Stimulated activated CD8-positive, alpha-beta memory T cell treated with anti-CD3 and anti-CD28 coated beads, Interleukin-12 subunit alpha, Interleukin-12 subunit beta, amount 100 ng/mL, for 24 hours (primary cell): Measurements from ENCODE around the gene RIC8B.

Experiments used
- DNase-seq: peaks from one replicate; pipeline ENCODE4 v3.0.0-alpha.2; 2020; ENCODE audit errors: extremely low read depth

RIC8B gene

DNA sequence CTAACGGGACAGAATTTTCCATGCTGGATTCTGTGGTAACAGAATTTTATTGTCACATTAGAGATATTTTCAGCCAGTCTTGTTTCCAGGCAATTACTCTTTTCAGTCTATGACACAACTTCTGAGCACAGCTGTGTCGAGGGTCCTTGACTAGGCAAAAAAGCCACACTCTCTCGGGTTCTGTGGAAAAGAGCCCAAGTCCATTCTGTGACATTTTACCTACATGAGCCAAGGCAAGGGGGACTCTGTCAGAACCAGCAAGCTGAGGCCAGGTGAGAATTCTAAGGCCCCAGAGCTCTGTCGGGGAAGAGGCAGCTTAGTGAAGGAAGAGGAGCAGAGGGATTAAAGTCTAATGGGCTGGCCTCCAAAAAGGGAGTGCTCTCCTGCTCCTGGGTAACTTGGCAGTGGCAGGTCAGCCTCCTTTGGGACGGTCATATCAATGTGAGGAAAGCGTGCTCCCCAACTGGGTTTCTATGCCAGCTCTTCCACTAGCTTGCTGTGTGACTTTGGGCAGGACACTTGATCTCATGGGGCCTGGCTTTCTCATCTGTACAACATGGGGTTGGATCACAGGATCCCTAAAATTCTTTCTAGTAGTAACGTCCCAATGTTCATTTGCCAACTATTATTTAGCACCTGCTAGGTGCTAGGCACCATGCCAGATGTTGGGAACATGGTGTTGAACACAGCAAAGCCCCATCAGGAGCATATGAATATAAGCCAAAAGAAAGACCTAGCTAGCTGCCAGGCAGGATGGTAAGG is 16.0 kb upstream of the RIC8B start:
- no peak for DNase-seq

DNA sequence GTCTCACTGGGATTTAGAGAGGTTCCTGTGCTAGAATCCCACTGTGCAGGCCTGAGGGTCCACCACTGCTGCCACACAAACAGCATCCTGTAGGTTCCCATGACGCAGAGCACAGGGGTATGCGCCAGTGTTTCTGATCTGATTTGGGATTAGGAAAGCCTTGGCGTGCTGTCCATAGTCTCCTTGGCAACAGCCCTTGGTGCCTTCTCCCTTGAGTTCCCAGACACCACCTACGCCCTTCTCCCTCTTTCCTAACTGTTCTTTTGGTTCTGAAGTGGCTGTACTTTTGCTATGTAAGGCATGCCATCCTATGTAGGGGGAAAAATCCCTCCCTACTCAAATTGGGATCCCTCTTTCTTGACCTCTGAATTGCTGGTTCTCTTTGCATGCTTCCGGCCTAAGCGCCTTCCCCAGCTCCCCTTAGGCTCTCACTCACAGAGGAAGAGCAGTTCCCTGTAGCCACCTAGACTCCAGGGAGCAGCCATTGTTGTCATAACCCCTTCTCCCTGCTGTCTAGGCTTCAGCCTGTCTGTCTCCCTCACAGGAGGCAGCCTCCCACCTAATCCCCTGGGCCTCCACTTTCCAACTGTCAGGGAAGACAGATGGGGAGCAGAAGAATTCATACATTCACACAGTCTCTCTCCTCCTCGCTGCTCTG is 14.8 kb upstream of the RIC8B start:
- DNase-seq: no peak

DNA sequence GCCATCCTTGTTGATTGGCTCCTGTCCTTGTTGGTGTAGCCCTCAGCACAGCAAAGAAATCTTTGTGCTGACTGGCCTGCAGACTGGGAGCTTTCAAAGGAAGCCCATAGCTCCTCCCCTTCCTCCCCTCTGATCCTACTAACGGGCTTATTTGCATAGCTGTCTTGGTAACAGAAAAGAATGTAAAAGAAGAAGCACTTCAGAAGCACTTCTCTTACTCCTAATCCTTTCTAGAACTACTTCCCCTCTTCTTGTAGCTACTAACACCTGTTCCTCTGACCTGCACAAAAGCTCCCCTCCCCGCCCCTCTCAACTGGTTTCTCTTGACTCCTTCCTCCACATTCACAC is 14.3 kb upstream of the RIC8B start:
- no peak for DNase-seq

DNA sequence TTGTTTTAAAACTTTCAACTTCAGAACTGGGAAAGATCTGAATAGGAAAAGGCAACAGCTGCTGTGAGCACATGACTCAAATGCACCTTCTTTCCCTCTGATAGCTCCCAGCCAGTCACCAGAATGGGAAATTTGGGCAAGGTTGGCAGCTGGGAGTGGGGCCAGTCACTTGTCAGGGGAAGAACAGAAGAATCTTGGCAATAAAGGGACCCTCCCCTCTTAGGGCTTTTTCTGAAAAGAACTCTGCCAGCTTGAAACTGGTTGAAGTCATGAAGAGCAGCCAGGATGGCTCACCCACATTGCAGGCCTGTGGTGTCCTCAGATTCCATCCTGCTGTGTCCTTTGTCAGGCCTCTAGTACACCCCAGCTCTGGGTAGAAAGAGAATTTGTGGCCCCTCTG is 10.3 kb upstream of the RIC8B start:
- no peak for DNase-seq

DNA sequence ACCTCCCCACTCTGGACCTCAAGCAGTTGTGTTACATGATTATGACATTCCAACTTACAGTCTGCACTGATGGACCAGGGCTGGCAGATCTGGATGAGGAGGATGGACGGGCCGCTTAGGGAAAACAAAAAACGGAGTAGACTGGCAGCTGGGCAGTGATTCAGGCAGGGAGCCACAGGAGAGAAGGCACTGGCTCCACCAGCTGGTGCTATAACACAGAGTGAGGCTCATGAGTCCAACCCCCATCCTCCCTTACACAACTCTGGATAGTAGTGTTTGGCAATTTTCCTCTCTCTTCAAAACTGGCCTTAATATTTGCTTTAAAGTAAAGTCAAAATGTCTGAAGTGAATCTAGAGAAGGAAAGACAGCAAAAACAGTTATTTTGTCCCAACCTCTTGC is 9.7 kb upstream of the RIC8B start:
- DNase-seq: no peak

DNA sequence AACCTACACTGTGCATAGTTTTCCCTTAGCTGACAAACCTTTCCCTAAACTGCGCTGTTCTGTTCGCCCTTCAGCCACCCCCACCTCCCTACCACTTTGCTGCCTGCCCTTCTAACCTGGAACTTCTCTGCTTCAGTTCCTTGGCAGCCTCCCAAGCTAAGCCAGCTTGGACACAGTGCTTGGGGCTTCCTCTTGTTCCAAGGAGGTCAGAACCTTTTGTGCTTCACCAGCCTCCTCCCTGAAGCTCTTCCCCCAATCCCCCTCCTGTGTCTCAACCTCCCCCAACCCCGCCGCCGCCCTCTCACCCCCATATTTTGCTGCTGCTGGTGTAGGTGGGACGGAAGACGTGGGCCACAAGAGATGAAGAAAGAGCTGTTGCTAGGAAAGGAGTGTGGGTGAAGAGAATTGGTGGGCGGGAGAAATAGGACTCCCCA is 8.1 kb upstream of the RIC8B start:
- DNase-seq: no peak

DNA sequence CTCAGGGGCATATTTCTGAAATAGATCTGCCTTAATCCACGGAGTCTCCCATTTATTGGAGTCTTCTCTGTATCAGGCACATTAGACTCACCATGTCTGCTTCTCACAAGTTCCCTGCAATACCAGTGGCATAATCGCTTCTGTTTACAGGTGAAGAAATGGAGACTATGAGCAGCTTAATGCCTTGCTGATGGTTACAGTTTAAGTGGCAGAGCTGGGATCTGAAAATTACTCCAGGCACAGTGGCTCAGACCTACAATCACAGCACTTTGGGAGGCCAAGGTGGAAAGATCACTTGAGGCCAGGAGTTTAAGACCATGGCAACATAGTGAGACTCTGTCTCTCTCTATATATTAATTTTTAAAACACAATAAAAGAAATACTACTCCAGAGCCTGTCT is 7.3 kb upstream of the RIC8B start:
- DNase-seq: no peak

DNA sequence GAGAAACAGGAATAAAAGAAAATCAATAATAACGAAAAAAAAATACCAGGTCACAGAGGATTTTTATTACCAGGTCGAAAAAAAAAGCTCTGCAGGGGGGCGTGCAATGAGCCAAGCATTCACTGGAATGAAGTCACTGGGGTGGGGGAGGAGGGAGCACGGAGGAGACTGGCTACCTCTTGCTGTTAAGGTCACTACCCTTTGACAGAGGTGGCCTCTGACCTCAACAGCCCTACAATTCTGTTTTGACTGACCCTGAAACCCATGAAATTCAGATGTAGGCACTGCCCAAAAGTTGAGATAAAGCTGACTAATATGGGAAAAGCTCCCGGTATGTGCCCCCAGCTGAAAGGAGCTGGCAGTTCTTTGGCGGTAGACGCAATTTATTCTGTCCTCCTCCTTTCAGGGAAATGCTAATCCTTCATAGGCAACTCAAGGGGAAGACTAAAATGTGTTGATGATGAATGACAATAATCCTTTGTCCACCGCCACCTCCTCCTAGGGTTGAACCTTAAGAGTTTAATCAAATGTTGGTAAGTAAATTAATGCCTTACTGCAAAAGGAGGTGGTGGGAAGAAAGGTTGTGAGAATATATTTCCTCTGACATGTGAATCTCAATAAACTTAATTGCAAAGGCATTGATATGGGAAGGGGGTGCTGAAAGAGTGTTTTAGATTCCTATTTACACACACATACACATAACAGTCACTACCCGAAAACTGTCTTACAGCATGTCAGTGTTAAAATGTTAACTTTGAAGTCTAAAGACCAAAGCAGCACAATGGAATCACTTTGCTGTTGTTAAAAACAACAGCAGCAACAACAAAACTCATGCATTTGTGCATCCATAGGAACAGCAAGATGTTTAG is 6.3 kb upstream of the RIC8B start:
- no peak for DNase-seq

DNA sequence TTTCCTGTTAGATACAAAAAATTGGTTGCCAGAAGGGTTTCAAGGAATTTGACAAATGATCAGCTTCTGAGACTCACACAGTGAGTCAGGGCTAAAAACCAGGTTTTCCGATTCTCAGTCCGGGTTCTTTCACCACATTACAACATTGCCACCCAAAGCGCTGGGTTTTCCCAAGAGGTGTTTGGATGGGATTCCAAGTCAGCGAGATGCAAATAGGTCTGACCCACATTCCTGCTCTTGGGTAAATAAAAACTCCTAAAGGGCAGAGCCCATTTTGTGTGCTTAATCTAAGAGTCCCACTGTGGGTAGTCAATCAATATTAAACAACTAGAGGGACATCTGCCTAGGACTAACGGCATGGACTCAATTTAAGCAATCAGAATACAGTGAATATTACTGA is 5.4 kb upstream of the RIC8B start:
- no peak for DNase-seq

DNA sequence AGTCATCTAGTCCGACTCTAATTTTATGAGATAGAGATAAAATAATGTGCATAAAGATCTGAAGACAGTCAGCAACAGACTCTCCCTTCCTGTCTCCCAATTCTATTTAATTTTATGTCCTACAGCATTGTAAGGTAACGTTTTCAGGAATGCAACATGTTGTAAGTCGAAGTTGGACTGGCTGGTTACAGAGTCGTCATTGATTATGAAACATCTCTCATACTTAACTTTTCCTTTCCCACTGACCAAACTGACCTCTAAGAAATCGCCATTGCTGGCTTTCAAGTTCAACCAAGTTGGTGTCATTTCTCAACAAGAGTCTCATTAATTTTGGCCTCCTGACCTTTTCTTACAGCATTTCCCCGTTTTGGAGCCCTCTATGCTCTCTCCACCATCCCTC is 4.9 kb upstream of the RIC8B start:
- no peak for DNase-seq

DNA sequence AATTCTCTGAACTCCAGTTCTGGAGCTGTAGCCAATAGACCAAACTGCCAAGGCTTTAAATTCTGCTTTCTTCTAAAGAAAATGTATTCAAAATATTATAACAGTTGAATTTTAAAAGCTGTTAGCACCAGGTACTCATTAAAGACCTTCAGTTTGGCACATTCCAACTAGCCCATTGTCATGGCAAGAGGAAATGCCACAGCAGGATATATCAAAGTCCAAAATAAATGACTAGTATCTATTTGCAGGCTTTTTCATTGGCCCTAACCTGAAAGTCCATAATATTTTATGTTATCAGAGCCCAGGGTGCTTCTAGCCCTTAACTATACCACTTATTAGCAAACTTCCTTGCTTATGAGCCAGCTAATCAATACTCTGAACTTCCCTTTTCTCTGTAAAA is 3.1 kb upstream of the RIC8B start:
- DNase-seq: no peak

DNA sequence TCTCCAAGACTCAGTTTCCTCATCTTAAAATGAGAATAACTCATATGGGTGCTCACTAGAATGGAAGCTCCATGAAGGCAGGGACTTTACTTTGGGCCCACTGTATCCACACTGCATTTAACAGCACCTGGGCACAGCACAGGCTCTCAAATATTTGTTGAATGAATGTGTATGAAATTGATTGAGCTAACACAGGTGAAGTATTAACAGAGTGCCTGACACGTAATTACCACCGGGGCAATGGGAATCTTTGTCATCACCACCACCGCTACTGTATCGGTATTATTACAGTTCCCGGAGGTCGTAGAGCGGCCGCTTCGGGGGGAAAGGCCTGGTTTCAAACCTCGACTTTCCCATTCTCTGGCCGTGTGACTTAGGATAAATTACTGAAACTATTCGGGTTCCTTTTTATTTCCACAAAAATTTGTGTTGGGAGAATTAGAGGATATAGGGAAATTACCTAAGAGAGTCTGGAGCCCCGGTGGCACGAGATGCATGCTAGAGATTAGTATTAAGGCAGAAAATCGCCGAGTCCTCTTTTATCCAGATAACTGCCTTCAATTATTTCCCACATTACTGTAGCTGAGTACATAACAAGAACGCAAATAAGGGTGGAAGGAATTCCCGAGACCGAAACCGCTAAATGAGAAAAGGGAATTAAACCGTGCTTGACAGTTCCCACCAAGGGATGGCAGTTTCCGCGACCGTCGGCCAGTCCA is 1.0 kb upstream of the RIC8B start:
- DNase-seq: no peak

DNA sequence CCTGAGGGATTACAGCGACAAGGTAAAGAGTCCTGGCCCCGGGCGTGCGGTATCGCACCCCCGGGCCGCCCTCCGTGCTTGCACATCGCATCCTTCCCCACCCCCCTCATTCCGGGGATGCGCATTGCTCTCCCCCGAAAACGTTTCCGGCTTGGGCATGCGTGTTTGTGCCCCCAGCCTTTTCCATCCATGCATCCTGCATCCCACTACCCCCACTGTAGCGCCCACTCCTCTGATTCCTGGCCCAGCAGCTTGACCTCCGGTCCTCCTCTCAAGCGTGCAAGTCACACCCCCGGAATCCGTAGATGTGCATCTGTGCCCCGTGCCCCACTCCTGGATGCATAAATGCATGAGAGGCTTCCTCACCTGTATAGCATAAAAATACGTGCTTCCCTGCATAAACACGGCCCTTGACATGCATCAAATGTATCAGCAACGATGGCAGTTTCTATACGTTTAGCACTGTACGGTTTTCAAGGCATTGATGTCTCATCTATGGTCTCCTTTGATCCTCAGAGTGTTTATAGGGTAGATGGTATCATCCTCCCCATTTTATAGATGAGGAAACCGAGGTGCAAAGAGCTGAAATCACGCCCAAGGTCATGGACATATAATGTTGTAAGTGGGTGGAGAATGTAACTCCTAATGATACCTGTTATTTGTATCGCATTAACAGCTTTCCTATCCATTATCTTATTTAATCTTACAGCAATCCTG is 484 bp downstream of the RIC8B start:
- no peak for DNase-seq

DNA sequence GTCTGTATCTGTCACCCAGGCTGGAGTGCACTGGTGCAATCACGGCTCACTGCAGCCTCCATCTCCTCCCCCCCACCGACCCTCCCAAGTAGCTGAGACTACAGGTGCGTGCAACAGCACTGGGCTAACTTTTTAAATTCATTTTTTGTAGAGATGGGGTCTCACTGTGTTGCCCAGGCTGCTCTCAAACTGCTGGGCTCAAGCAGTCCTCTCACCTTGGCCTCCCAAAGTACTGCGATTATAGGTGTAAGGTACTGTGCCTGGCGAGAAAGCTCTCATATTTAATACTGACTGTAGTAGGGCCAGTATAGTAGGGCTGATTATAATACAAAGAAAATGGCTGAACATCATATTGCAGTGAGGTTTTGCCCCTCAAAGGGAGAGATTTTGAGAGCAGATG is 2.4 kb downstream of the RIC8B start:
- no peak for DNase-seq

DNA sequence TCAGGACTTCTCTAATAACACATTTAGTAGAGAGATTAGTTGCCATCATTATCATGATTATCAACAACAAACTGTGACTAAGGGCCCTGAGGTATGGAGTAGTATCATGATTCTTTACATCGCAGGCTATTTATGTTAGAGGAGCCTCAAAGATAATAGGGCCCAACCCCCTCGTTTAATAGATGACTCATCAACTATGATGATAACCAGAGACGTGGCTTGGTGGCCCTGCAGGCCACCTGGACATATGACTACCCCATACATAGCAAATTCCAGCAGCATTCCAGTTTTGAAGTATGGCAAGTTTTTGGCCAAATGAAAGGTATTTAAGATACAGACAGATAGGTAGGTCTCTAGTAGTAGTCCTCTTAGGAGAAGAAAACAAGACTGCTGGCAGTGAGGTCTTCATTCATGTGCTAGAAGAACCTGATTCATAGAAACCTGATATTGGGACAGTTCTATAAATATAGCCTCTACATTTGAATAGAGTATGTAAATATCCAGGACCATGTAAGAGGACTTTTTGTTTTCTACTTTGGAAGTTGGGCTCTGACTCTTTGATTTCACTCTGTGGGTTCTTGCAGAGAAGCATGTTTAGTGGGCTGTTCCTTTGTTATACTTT is 5.6 kb downstream of the RIC8B start:
- no peak for DNase-seq

DNA sequence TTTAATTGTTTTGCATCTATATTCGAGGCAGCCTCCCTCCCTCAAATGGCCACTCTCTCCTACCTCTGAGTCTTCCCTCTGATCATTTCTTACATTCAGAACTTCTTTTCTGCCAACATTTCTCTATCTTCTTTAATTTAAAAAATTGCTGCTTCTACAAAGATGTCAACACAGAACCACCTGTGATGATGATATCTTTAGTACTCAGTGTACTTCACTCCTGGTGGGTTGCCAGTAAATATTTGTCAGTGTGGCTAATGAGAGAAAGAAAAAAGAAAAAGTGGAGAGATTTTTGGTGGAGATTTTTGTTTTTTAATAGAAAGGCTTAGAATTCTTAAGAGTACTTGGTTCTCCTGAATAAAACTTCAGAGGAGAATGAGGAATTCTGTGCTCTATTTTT is 8.1 kb downstream of the RIC8B start:
- no peak for DNase-seq

DNA sequence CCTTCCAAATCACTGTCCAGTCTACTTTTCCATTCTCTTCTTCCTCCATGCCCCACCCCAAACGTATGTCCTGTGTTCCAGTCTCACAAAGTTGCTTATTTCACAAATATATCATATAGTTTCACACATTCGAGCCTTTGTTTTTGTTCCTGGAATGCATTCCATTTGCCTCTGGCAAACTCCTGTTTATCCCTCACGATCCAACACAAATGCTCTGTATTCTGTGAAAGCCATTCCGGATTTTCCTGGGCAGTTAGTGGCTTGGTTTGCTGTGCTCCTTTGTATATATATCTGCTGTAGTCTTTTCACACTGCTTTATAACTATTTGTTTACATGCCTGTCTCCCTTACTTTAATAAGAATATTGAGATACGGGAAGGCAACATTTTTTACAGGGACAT is 9.0 kb downstream of the RIC8B start:
- no peak for DNase-seq

DNA sequence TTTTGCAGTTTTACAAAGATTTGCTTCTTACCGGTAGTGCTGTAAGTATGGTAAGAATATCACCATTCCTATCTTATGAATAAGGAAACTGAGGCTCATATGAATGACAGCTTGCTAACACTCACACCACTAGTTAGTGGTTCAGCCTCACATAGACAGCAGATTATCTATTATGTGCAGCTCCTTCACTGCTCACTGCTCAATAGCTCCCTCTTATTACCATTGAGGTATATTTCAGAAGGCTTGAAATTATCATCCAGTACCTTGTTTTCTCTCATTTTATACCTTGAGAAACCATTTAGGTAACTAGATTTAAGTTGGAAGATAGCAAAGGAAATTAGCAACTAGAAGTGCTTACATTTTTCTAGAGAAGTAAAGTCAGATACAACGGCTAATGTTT is 15.5 kb downstream of the RIC8B start:
- no peak for DNase-seq

DNA sequence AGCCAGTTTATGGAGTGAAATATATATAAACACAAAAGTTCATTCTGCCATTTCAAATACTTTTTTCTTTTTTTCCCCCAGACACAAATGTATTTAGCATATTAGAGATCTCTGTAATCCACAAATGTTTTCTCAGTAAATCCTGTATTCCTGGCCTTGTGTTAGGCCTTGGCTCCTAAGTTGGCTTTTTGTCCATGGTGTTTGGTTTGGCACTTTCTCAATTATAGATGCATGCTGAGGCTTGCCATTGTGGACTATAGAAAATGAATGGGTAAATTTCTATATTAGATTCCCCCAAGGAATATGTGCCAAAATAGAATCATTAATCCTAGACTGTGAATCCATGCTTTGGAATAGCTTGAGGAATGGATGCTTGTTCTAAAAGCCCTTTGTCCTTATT is 17.0 kb downstream of the RIC8B start:
- no peak for DNase-seq

DNA sequence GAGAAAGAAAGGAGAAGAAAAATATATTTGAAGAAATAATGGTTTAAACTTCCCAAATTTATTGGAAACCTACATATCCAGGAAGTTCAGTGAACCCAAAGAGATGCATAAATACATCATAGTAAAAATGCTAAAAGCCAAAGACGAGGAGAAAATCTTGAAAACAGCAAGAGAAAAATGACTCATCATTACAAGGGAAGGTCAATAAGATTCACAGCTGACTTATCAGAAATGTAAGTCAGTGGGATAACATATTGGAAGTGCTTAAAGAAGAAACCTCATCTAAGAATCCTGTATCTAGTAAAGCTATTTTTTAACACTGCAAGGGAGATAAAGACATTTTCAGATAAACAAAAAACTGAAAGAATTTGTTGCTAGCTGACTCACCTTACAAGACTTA is 19.9 kb downstream of the RIC8B start:
- DNase-seq: no peak

DNA sequence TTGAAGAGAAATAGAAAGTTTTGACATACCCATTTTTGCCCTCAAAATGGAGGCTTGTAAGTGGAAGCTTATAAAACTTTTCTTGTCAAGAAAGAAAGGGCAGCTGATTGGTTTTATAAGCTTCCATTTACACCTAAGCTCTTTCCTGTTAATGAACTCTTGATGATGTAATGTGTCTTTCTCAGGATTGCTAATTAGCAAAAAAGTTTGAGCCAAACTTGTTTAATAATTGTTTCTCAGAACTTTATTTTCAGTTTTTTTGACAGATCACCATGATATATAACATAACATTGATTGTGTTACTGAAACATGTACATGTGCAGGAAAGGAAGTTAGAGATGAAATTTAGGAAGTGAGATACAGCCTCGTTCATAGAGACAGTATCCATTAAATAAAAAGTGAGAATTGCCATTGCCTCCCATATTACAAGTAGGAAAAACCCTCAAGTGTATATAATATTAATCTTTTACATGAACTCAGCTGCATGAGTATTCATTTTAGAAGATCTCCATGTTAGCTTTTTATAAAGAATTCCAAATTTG is 26.8 kb downstream of the RIC8B start:
- no peak for DNase-seq
